ENCODE results near the gene PRSS53. TPM values are rescaled to one million over a fixed set of nuclear protein-coding genes. Genes with fewer than 3 reads are reported as not detected.

The PRSS53 gene
- total RNA-seq, 1 donor from 2014 or later, result 5.1 TPM

GRCh38 chr16:31082368-31083045, 6.2 kb downstream of the PRSS53 start:
- H3K4me1 Mint-ChIP-seq (ENCODE audit: unreplicated experiment), result peaks cover 5% of the 10 kb centered on the region
- peak overlapping the region; percentile 20 for H3K27ac Mint-ChIP-seq
- no peak for TF ChIP-seq CTCF (conservative IDR thresholded peaks at IDR 0.05)
- no peak for DNase-seq (ENCODE audit: extremely low spot score, unreplicated experiment)
- peaks cover 5% of the 10 kb centered on the region for H3K36me3 Mint-ChIP-seq
- no peak overlapping the region for H3K4me3 Mint-ChIP-seq
- H3K27me3 Mint-ChIP-seq, result no peaks in the 10 kb centered on the region
- H3K9me3 Mint-ChIP-seq, result no peaks in the 10 kb centered on the region

GRCh38 chr16:31081428-31082351, 7.1 kb downstream of the PRSS53 start:
- peaks cover 5% of the 10 kb centered on the region for H3K4me1 Mint-ChIP-seq (ENCODE audit: unreplicated experiment)
- TF ChIP-seq CTCF (conservative IDR thresholded peaks at IDR 0.05), result no peak
- no peaks in the 10 kb centered on the region for H3K27me3 Mint-ChIP-seq
- peaks cover 5% of the 10 kb centered on the region for H3K36me3 Mint-ChIP-seq
- no peaks in the 10 kb centered on the region for H3K9me3 Mint-ChIP-seq
- peak overlapping the region; percentile 20 for H3K27ac Mint-ChIP-seq
- H3K4me3 Mint-ChIP-seq, result no peak overlapping the region
- DNase-seq (ENCODE audit: extremely low spot score, unreplicated experiment), result no peak

- no peaks in the 10 kb centered on the region for H3K9me3 Mint-ChIP-seq
- peaks cover 5% of the 10 kb centered on the region for H3K36me3 Mint-ChIP-seq
Observed at GRCh38 chr16:31080756-31081419, 7.9 kb downstream of the PRSS53 start.

GRCh38 chr16:31080035-31080629, 8.6 kb downstream of the PRSS53 start:
- Mint-ChIP-seq H3K27ac (no peak overlapping the region), H3K36me3 (peaks cover 5% of the 10 kb centered on the region), H3K9me3 (no peaks in the 10 kb centered on the region), H3K4me1 (ENCODE audit: unreplicated experiment) (peaks cover 6% of the 10 kb centered on the region), H3K27me3 (no peaks in the 10 kb centered on the region), H3K4me3 (no peak overlapping the region)
- DNase-seq (ENCODE audit: extremely low spot score, unreplicated experiment), result no peak
- TF ChIP-seq CTCF (conservative IDR thresholded peaks at IDR 0.05), result no peak

More at GRCh38 chr16:31080756-31081419, 7.9 kb downstream of the PRSS53 start:
- no peak for TF ChIP-seq CTCF (conservative IDR thresholded peaks at IDR 0.05)
- no peak overlapping the region for H3K4me3 Mint-ChIP-seq
- DNase-seq (ENCODE audit: extremely low spot score, unreplicated experiment), result no peak
- H3K4me1 Mint-ChIP-seq (ENCODE audit: unreplicated experiment), result peaks cover 5% of the 10 kb centered on the region
- no peak overlapping the region for H3K27ac Mint-ChIP-seq
- H3K27me3 Mint-ChIP-seq, result no peaks in the 10 kb centered on the region

GRCh38 chr16:31079342-31079944, 9.3 kb downstream of the PRSS53 start:
- H3K27ac Mint-ChIP-seq, result no peak overlapping the region
- no peak overlapping the region for H3K4me3 Mint-ChIP-seq
- no peak for DNase-seq (ENCODE audit: extremely low spot score, unreplicated experiment)

More at GRCh38 chr16:31079342-31079944, 9.3 kb downstream of the PRSS53 start:
- no peak for TF ChIP-seq CTCF (conservative IDR thresholded peaks at IDR 0.05)
- peaks cover 11% of the 10 kb centered on the region for H3K36me3 Mint-ChIP-seq
- H3K27me3 Mint-ChIP-seq, result no peaks in the 10 kb centered on the region
- H3K9me3 Mint-ChIP-seq, result no peaks in the 10 kb centered on the region
- peaks cover 13% of the 10 kb centered on the region for H3K4me1 Mint-ChIP-seq (ENCODE audit: unreplicated experiment)
